ENCODE results near the gene RPL36A. TPM values are rescaled to one million over a fixed set of nuclear protein-coding genes. Genes with fewer than 3 reads are reported as not detected.

RPL36A gene
- total and polyA plus RNA-seq, 9 of the 15 experiments (the other 6 are each of a cell fraction or from before 2014, with no cell fraction given), result 412 to 4,539 (median 3,209) TPM

DNA sequence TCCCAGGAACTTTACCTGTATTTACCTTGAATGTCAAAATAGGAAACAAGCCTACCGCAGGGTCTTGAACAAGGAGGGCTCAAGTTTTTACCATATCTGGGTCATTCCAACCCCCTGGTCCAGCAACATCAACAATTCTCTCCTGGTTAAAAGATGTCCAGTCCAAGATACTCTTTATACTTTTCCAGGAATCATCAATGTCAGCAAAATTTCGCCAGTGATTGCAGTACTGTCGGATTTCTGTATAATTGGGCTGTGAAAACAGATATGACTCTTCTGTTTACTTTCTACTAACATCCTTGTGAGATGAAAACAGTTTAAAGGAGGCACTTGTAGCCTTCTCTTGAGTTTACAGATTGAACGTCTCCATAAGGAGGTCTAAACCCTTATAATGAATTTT lies 7.9 kb downstream of the RPL36A start (continued):
- TF ChIP-seq, protein P1, sequence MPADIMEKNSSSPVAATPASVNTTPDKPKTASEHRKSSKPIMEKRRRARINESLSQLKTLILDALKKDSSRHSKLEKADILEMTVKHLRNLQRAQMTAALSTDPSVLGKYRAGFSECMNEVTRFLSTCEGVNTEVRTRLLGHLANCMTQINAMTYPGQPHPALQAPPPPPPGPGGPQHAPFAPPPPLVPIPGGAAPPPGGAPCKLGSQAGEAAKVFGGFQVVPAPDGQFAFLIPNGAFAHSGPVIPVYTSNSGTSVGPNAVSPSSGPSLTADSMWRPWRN (IDR thresholded peaks at IDR 0.05; ENCODE audit: low read depth), result no peak
- TF ChIP-seq SOX6 (IDR thresholded peaks at IDR 0.05) (no peak), KDM1A (IDR thresholded peaks at IDR 0.05) (no peak), C11orf30 (IDR thresholded peaks at IDR 0.05; ENCODE audit: low read depth) (peak; percentile 74), RBBP5 (IDR thresholded peaks at IDR 0.05; ENCODE audit: borderline replicate concordance, insufficient read depth, low read length, poor library complexity, severe bottlenecking) (no peak), RHOXF2B (CRISPR knock-in tag; conservative IDR thresholded peaks at IDR 0.05) (no peak), ZNF324 (CRISPR knock-in tag; IDR thresholded peaks at IDR 0.05) (no peak), TRIM28 (IDR thresholded peaks at IDR 0.05) (no peak), ZKSCAN1 (IDR thresholded peaks at IDR 0.05; ENCODE audit: low read depth, low read length) (no peak), FOXK2 (conservative IDR thresholded peaks at IDR 0.05 in 1 of 2, IDR thresholded peaks at IDR 0.05 in 1 of 2; ENCODE audit: low read depth in 2 of 2) (no peak), U2AF1 (optimal IDR thresholded peaks at IDR 0.05; ENCODE audit: low read depth, low read length) (no peak), LARP7 (IDR thresholded peaks at IDR 0.05) (no peak), SAFB (IDR thresholded peaks at IDR 0.05; ENCODE audit: borderline replicate concordance, low read depth, low read length) (no peak), MAFG (tag; conservative IDR thresholded peaks at IDR 0.05) (peak; percentile 47), JUNB (CRISPR knock-in tag; conservative IDR thresholded peaks at IDR 0.05) (no peak), STAG1 (CRISPR knock-in tag; IDR thresholded peaks at IDR 0.05; ENCODE audit: borderline replicate concordance) (no peak)
- TF ChIP-seq, protein P2, sequence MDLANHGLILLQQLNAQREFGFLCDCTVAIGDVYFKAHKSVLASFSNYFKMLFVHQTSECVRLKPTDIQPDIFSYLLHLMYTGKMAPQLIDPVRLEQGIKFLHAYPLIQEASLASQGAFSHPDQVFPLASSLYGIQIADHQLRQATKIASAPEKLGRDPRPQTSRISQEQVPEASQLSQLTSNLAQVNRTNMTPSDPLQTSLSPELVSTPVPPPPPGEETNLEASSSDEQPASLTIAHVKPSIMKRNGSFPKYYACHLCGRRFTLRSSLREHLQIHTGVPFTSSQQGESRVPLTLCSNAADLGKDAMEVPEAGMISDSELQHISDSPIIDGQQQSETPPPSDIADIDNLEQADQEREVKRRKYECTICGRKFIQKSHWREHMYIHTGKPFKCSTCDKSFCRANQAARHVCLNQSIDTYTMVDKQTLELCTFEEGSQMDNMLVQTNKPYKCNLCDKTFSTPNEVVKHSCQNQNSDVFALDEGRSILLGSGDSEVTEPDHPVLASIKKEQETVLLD (IDR thresholded peaks at IDR 0.05), result no peak
- TF ChIP-seq, protein P3, sequence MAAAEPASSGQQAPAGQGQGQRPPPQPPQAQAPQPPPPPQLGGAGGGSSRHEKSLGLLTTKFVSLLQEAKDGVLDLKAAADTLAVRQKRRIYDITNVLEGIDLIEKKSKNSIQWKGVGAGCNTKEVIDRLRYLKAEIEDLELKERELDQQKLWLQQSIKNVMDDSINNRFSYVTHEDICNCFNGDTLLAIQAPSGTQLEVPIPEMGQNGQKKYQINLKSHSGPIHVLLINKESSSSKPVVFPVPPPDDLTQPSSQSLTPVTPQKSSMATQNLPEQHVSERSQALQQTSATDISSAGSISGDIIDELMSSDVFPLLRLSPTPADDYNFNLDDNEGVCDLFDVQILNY (CRISPR knock-in tag; IDR thresholded peaks at IDR 0.05), result no peak

Data from K562 (cell line).